SK-N-SH treated with all-trans-retinoic acid at 6 μM for 48 hours (cell line): ENCODE measurements around the gene MARCHF10.

Experiments
- GLIS3 ChIP-seq: fragments of 250-450 bp; sonication (Bioruptor Pico); IDR thresholded peaks from 2 replicates; pipeline ENCODE4 v1.5.0; 2020; ENCODE audit warnings: mild to moderate bottlenecking, moderate library complexity
- ISL1 ChIP-seq: fragments of 250-450 bp; sonication (Bioruptor Pico); IDR thresholded peaks from 2 replicates; pipeline ENCODE4 v2.1.2; 2022; ENCODE audit warnings: mild to moderate bottlenecking, moderate library complexity
- TF ChIP-seq, protein P1 (sequence below): fragments of 250-450 bp; sonication (Bioruptor Pico); IDR thresholded peaks from 2 replicates; pipeline ENCODE4 v1.5.1; 2020; ENCODE audit warnings: low read depth, mild to moderate bottlenecking, moderate library complexity

DNA sequence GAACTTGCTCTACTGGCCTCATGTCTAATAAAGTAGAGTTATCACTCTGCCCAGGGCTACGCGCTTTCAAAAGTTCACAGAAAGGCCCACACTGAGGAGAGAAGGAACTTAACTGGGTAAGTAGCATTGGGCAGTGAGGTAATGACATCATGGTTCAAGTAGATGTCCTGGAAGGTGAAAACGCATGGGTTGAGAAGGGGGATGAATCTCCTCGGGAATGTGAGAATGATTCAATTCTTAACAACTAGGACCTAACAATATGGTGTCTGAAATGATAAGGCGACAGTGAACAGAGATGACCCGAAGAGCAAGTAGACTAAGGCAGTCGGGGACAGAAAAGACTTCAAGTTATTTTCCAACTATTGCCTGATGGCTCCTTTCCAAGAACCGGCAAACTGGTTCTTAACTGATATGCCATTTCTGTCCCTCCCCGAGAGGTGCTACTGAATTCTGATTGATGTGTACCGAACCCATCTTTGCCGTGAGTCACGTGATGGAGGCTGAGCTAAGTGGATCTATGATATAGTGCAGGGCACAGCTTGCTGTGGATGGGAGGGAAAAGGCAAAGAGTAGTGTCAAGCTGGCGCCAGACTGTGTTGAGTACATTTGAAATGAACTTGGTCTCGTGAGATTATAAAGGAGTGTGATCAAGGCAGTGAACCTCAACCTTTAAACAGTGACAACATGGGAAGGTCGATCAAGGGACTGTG lies 44.1 kb downstream of the MARCHF10 start:
- TF ChIP-seq GLIS3 (CRISPR knock-in tag) = no peak
- TF ChIP-seq ISL1 (CRISPR knock-in tag) = no peak
- TF ChIP-seq, protein P1, sequence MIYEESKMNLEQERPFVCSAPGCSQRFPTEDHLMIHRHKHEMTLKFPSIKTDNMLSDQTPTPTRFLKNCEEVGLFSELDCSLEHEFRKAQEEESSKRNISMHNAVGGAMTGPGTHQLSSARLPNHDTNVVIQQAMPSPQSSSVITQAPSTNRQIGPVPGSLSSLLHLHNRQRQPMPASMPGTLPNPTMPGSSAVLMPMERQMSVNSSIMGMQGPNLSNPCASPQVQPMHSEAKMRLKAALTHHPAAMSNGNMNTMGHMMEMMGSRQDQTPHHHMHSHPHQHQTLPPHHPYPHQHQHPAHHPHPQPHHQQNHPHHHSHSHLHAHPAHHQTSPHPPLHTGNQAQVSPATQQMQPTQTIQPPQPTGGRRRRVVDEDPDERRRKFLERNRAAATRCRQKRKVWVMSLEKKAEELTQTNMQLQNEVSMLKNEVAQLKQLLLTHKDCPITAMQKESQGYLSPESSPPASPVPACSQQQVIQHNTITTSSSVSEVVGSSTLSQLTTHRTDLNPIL (CRISPR knock-in tag) = no peak
